ENCODE results near the gene CPSF2. TPM values are rescaled to one million over a fixed set of nuclear protein-coding genes. Genes with fewer than 3 reads are reported as not detected.
"Not testable (repeated sequence)": the region's sequence is repeated elsewhere in the genome, so short reads cannot be mapped to it uniquely, and the experiment has no call there.

CPSF2 gene
- total RNA-seq, 4 donors from 2014 or later = 13.0 to 39.6 (median 32.3) TPM

GRCh38 chr14:92207012-92207927 is 85.5 kb downstream of the CPSF2 start:
- Histone ChIP-seq H3K27ac (no peak overlapping the region), H3K4me3 (no peak overlapping the region), H3K27me3 (peaks cover 19% of the 10 kb centered on the region), H3K9me3 (no peaks in the 10 kb centered on the region), H3K4me1 (no peaks in the 10 kb centered on the region), H3K36me3 (no peaks in the 10 kb centered on the region)
- 54% methylated on average over 12 of the region's 17 CpGs for WGBS
- DNase-seq (ENCODE audit: low spot score in 2 of 2) = peak in 1 of 2 donors; percentile 70
- no peak for TF ChIP-seq CTCF (IDR thresholded peaks at IDR 0.05)
- no peak for TF ChIP-seq POLR2AphosphoS5 (IDR thresholded peaks at IDR 0.05)
- TF ChIP-seq POLR2A (IDR thresholded peaks at IDR 0.05) = no peak
- no peak for TF ChIP-seq EP300 (IDR thresholded peaks at IDR 0.05)

- Histone ChIP-seq H3K27ac (no peak overlapping the region), H3K9me3 (no peaks in the 10 kb centered on the region), H3K36me3 (no peaks in the 10 kb centered on the region), H3K4me1 (no peaks in the 10 kb centered on the region), H3K27me3 (peaks cover 16% of the 10 kb centered on the region), H3K4me3 (no peak overlapping the region)
- 80% methylated on average over 6 of the region's 6 CpGs for WGBS
- TF ChIP-seq CTCF (IDR thresholded peaks at IDR 0.05) (no peak), POLR2AphosphoS5 (IDR thresholded peaks at IDR 0.05) (no peak), EP300 (IDR thresholded peaks at IDR 0.05) (no peak), POLR2A (IDR thresholded peaks at IDR 0.05) (no peak)
- peak in 1 of 2 donors; percentile 59 for DNase-seq (ENCODE audit: low spot score in 2 of 2)
These were observed 86.1 kb downstream of the CPSF2 start for GRCh38 chr14:92207928-92208265.

DNA sequence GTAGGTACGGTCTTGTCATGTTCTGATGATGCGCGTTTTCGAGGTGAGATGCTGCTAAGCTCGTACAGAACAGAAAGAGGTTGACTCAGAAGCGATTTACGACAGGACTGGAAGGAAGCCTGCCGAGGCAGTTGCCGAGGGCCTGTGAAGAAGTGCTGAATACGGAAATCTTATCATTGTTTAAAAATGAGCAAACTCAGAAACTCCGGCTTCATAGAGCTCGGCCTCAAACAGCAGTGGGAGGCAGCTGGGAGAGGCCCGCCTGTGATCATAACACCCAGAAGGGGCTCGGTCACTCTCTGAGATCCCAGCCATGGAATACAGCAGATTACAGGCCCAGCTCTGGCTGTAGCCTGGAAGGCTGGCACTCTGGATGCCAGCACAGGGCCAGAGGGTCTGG is 87.4 kb downstream of the CPSF2 start:
- no peaks in the 10 kb centered on the region for H3K9me3 ChIP-seq
- peaks cover 16% of the 10 kb centered on the region for H3K27me3 ChIP-seq
- peak in 1 of 2 donors; percentile 24 for DNase-seq (ENCODE audit: low spot score in 2 of 2)
- H3K27ac ChIP-seq = no peak overlapping the region
- no peak overlapping the region for H3K4me3 ChIP-seq
- no peaks in the 10 kb centered on the region for H3K36me3 ChIP-seq
- TF ChIP-seq CTCF (IDR thresholded peaks at IDR 0.05) (no peak), POLR2AphosphoS5 (IDR thresholded peaks at IDR 0.05) (no peak), POLR2A (IDR thresholded peaks at IDR 0.05) (no peak), EP300 (IDR thresholded peaks at IDR 0.05) (no peak)
- no peaks in the 10 kb centered on the region for H3K4me1 ChIP-seq
- 78% methylated on average over 14 of the region's 14 CpGs for WGBS

DNA sequence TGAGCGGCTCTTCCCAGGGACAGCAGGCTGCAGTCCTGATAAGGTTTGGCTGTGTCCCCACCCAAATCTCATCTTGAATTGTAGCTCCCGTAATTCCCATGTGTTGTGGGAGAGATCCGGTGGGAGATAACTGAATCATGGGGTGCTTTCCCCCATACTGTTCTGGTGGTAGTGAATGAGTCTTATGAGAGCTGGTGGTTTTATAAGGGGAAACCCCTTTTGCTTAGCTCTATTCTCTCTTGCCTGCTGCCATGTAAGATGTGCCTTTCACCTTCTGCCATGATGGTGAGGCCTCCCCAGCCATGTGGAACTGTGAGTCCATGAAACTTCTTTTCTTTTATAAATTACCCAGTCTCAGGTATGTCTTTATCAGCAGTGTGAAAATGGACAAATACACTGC is 91.4 kb downstream of the CPSF2 start:
- H3K27me3 ChIP-seq; H3K4me3 ChIP-seq; H3K9me3 ChIP-seq; H3K36me3 ChIP-seq; H3K4me1 ChIP-seq; DNase-seq (ENCODE audit: low spot score in 2 of 2); H3K27ac ChIP-seq: not testable (repeated sequence)
- WGBS = 96% methylated on average over 3 of the region's 3 CpGs

DNA sequence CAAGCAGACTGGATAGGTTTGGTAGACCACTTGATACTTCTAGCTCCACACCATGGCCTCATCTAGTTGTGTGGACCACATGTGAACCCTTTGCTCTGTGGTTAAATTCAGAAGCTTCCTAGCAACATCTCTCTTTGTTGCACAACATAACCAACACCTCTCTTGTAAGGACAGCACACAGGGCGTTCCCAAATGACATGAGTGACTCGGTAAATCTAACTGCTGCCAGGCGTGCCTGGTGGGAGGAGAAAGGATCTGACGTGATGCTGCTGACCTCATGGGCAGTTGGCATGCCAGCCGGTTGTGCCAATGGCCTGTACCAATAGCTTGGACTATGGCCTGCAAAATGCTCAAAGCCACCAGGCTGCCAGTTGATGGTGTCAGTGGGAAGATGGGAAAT is 93.8 kb downstream of the CPSF2 start:
- TF ChIP-seq POLR2A (IDR thresholded peaks at IDR 0.05) = no peak
- no peak for TF ChIP-seq EP300 (IDR thresholded peaks at IDR 0.05)
- TF ChIP-seq POLR2AphosphoS5 (IDR thresholded peaks at IDR 0.05) = no peak
- TF ChIP-seq CTCF (IDR thresholded peaks at IDR 0.05) = no peak
- Histone ChIP-seq H3K27me3 (no peaks in the 10 kb centered on the region), H3K4me3 (no peak overlapping the region), H3K4me1 (no peaks in the 10 kb centered on the region), H3K9me3 (no peaks in the 10 kb centered on the region), H3K36me3 (no peaks in the 10 kb centered on the region), H3K27ac (no peak overlapping the region)
- 62% methylated on average over 5 of the region's 5 CpGs for WGBS
- peak in 1 of 2 donors; percentile 29 for DNase-seq (ENCODE audit: low spot score in 2 of 2)
